ENCODE data around the gene NR3C2.

DNA sequence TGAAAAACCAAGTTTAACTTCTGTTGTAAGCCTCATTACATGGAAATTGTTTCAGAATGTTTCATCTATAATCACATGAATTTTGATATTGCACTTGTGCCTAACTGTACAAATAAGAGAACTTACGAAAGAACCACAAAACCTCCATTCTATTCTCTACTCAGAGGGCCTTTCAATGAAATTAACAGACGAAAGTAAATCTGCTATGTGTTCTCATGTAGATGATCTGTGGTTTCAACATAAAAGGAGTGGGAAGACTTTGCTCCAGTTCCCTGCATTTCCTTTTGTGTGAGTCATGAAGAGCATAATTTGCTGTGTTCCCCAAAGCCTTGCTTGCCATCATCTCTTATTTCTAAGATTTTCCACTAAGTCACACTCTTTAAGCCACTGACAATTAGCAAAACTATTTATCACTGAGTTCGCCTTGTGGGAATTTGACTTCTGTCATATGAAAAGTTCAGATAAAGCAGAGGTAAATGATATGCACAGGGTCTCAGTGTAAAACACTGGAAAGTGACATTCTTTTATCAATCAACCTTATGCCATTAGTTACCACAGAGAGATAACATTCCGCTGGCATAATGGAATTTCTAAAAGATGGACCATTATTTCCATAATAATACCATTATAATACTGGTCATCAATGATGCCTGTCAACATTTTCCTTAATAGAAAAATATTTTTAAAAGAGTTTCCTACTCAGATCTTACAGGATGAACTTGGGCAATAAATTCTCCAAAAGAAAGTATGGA, 329.8 kb downstream of the NR3C2 start:
- no peak for TF ChIP-seq CTCF (conservative IDR thresholded peaks at IDR 0.05; ENCODE audit: low read depth, low read length)
- no peak for TF ChIP-seq RAD21 (IDR thresholded peaks at IDR 0.05; ENCODE audit: low read length)
- no peak for TF ChIP-seq NFE2L2 (IDR thresholded peaks at IDR 0.05; ENCODE audit: low read depth, low read length)
- no peak for TF ChIP-seq MXI1 (IDR thresholded peaks at IDR 0.05; ENCODE audit: borderline replicate concordance, low read depth, low read length)
- TF ChIP-seq POLR2A (IDR thresholded peaks at IDR 0.05; ENCODE audit: low read depth, low read length): no peak
- TF ChIP-seq RFX5 (IDR thresholded peaks at IDR 0.05; ENCODE audit: low read depth, low read length): no peak
- no peak for TF ChIP-seq MAZ (IDR thresholded peaks at IDR 0.05; ENCODE audit: borderline replicate concordance, low read depth, low read length)
- no peak for TF ChIP-seq USF2 (IDR thresholded peaks at IDR 0.05; ENCODE audit: low read depth, low read length)
- no peak for TF ChIP-seq BHLHE40 (IDR thresholded peaks at IDR 0.05; ENCODE audit: low read depth, low read length)
- no peak for TF ChIP-seq CEBPB (IDR thresholded peaks at IDR 0.05; ENCODE audit: low read depth, low read length)
- TF ChIP-seq SMC3 (IDR thresholded peaks at IDR 0.05; ENCODE audit: low read depth, low read length): no peak
- TF ChIP-seq MAFK (IDR thresholded peaks at IDR 0.05; ENCODE audit: low read depth, low read length): no peak
- no peak for TF ChIP-seq ELK1 (IDR thresholded peaks at IDR 0.05; ENCODE audit: borderline replicate concordance, low read depth, low read length)

Data from IMR-90 (cell line).